GM18909 (cell line): ENCODE measurements around the gene P2RX7.

ENCODE experiments used
- ATAC-seq: cut with Tn5 transposase; IDR thresholded peaks from one replicate; pipeline ENCODE4 v1.9.1; 2021; ENCODE audit warnings: mild to moderate bottlenecking; ENCODE audit not compliant: unreplicated experiment, poor library complexity

P2RX7 gene

DNA sequence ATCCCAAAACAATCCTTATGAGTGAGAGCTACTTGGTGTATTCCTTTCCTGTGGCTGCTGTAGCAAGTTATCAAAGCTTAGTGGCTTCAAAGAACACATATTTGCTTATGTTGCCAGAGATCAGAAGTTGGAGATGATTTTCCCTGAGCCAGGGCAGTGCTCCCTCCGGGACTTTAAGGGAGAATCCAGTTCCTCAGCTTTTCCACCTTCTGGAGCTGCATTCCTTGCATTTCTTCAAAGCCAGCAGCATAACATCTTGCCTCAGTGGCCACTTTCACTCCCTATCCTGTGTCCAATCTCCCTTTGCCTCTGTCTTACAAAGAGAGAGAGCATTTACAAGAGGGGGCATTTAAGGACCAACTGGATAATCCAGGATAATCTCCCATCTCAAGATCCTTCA, 33.7 kb downstream of the P2RX7 start:
- no peak for ATAC-seq

- ATAC-seq: no peak
These were observed 34.6 kb downstream of the P2RX7 start for GRCh38 chr12:121167232-121167820.

DNA sequence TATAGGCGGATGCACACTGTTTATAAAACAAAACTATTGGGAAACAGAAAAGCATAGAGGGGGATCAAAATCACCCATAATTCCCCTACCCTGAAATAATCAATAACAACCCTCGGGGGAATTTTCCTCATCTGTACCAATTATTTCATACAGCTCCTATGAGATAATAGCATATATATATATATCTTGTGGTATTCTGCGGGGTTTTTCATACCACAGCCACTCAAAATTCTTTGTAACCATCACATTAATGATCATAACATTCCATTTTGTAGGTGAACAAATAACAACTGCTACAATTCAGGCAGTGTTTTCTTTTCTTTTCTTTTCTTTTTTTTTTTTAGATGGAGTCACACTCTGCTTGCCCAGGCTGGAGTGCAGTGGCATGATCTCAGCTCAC, 35.3 kb downstream of the P2RX7 start:
- no peak for ATAC-seq

DNA sequence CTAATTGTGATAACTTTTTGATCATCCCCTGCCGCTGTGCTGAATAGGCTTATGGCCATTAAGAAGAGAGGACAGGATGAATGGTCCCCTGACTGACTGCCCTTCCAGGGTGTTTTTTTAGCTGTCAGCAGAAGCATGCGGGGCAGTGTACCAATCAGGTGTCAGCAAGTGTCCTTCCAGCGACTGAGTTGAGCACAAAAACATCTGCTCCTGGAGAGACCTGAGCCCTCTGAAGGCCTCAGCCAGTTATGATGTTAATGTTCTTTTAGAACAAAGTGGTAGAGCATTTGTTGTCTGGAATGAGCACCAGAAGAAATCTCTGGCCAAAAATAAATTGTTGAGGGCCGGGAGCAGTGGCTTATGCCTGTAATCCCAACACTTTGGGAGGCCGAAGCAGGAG, 37.5 kb downstream of the P2RX7 start:
- ATAC-seq: no peak

DNA sequence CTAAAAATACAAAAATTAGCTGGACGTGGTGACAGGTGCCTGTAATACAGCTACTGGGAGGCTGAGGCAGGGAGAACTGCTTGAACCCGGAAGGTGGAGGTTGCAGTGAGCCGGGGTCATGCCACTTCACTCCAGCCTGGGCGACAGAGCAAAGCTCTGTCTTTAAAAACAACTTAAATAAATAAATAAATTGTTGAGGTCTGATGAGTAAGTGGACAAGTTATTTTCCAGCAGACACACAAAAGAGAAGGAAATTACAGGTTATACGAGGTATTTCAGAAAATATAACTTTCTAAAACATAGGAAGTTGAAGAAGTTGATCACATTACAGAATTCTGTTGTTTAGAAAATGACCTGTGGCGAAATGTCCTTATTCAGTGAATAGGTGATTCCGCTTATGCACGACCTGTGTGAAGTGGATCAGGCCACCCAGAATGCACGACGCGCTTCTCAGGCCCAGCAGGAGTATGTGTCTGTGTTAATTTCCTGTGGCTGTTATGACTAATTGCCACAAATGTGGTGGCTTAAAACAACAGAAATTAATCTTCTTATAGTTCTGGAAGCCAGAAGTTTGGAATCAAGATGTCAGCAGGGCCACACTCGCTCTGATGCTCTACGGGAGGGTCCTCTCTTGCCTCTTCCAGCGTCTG, 38.1 kb downstream of the P2RX7 start:
- ATAC-seq: no peak

DNA sequence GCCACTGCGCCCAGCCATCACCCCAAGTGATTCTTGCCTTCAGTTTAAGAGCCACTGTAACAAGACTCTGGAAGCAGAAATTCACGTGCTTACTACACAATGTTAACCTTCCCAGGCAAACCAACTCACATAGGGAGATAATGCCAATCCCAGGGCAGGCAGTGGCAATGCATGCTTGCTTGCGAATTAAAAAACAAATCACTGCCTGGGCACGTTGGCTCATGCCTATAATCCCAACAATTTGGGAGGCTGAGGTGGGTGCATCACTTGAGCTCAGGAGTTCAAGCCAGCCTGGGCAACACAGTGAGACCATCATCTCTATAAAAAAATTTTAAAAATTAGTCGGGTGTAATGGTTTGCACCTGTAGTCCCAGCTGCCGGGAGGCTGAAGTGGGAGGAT, 39.5 kb downstream of the P2RX7 start:
- ATAC-seq: no peak

- ATAC-seq: no peak
These were observed 42.9 kb downstream of the P2RX7 start for GRCh38 chr12:121175383-121176119.

- no peak for ATAC-seq
These were observed 44.3 kb downstream of the P2RX7 start for GRCh38 chr12:121176826-121177529.

DNA sequence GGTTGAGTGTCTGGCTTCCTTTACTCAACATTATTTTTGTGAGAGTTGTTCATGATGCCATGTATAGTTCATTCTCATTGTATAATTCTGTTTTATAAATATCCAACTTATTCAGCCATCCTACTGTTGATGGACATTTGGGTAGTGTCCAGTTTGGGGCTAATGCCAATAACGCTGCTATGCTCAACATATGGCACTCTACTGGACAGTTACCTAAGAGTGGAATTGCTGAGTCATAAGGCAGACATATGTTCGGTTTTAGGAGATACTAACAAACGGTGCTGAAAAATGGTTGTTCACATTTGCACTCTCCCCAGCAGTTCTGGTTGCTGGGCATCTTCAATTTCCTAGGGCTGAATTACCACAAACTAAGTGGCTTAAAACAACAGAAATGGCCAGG, 48.5 kb downstream of the P2RX7 start:
- no peak for ATAC-seq

DNA sequence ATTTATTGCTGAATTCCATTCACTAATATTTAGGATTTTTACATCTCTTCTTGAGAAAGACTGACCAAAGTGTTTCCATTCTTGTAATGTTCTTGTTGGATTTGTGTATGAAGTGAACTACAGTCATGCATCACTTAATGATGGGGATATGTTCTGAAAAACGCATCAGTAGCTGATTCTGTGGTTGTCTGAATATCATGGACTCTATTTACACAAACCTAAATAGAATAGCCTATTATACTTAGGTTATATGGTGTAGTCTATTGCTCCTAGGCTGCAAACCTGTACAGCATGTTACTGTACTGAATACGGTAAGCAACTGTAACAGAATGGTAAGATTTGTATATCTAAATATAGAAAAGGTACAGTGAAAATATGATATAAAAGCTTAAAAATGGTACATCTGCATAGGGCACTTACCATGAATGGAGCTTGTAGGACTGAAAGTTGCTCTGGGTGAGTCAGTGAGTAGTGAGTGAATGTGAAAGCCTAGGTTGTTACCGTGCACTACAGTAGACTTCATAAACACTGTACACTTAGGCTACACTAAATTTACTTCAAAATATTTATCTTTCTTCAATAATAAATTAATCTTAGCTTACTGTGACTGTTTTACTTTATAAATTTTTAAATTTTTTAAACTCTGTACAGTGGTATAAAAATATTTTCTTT, 49.7 kb downstream of the P2RX7 start:
- ATAC-seq: no peak

GRCh38 chr12:121184425-121184824, 51.7 kb downstream of the P2RX7 start:
- no peak for ATAC-seq

- ATAC-seq: no peak
These were observed 52.6 kb downstream of the P2RX7 start for GRCh38 chr12:121184984-121185889.

DNA sequence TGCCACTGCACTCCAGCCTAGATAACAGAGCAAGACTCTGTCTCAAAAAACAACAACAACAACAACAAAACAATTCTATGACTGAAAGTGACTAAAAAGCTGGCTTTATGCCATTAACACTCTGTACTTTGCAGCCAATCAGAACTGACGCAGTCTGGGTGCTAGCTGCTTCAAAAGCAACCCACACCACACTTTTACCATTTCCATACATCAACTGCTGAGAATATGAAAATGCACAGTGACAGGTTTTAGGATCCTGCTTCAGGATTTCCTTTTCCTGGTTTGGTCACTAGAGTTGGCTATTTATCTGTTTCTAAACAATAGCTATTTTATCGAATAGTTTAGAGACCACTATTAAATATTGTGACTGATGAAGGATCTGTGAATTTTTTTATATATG, 54.1 kb downstream of the P2RX7 start:
- no peak for ATAC-seq

- no peak for ATAC-seq
These were observed 54.8 kb downstream of the P2RX7 start for GRCh38 chr12:121187501-121187900.

DNA sequence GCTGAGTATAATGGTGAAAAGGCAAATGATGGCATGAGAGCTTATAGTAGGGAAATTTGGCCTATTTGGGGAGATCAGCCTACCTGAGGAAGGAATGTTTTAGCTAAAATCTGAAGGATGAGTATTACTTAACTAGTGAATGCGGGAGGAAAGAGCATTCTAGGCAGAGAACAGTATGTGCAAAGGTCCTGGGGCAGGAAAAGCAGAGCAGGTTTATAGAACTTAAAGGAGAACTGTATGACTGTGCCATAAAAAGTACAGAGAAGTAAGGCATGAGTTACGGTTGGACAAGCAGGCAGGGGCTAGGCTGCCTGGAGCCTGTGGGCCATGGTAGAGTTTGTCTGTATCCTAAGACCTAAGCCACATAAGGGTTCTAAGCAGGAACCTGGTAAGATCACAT, 55.6 kb downstream of the P2RX7 start:
- no peak for ATAC-seq

- ATAC-seq: no peak
These were observed 56.5 kb downstream of the P2RX7 start for GRCh38 chr12:121189131-121189530.

DNA sequence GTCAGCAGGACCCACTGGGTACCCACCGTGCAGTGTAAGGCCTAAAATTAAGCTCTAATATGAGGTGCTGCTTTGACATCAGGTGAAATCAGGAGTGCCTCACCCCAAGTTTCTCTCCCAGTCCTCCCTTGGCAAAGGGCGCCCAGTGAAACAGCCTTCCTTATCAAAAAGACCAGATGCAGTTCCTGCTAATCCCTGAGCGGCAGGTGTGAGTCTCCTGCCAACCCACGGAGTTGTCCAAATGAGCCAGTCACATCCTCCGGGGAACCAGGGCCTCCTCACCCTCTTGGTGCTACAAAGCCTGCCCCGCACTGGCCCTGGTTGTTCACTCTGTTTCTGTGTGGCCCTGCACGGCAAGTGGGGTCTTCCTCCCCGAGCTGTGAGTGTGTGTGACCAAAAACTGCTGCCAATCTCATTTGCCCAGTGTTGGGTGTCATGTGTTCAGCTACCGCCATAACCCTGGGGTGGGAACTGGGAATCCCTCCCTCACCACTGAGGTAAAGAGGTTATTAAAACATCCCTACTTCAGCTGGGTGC, 57.0 kb downstream of the P2RX7 start:
- ATAC-seq: no peak

GRCh38 chr12:121190523-121191031, 57.9 kb downstream of the P2RX7 start:
- no peak for ATAC-seq

DNA sequence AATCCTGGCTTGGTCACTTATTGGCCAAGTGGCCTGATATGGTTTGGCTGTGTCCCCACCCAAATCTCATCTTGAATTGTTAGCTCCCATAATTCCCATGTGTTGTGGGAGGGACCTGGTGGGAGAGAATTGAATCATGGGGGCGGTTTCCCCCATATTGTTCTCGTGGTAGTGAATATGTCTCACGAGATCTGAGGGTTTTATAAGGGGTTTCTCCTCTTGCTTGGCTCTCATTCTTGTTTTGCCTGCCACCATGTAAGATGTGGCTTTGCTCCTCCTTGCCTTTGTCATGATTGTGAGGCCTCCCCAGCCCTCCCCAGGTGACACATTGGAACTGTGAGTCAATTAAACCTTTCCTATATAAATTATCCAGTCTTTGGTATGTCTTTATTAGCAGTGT, 58.5 kb downstream of the P2RX7 start:
- ATAC-seq: no peak
